Cardiac atrium fibroblast (primary cell): ENCODE results near the gene FGF19. TPM values are rescaled to one million over a fixed set of nuclear protein-coding genes. Genes with fewer than 3 reads are reported as not detected.

Experiments
- total RNA-seq: library from RNA; depleted of rRNA; stranded (reverse); fragments of >200 nt; gene quantifications from 2 replicates; pipeline ENCODE4 v1.2.3, GENCODE V29; 2015

Gene FGF19, protein sequence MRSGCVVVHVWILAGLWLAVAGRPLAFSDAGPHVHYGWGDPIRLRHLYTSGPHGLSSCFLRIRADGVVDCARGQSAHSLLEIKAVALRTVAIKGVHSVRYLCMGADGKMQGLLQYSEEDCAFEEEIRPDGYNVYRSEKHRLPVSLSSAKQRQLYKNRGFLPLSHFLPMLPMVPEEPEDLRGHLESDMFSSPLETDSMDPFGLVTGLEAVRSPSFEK
- not detected in 2 replicates for total RNA-seq

DNA sequence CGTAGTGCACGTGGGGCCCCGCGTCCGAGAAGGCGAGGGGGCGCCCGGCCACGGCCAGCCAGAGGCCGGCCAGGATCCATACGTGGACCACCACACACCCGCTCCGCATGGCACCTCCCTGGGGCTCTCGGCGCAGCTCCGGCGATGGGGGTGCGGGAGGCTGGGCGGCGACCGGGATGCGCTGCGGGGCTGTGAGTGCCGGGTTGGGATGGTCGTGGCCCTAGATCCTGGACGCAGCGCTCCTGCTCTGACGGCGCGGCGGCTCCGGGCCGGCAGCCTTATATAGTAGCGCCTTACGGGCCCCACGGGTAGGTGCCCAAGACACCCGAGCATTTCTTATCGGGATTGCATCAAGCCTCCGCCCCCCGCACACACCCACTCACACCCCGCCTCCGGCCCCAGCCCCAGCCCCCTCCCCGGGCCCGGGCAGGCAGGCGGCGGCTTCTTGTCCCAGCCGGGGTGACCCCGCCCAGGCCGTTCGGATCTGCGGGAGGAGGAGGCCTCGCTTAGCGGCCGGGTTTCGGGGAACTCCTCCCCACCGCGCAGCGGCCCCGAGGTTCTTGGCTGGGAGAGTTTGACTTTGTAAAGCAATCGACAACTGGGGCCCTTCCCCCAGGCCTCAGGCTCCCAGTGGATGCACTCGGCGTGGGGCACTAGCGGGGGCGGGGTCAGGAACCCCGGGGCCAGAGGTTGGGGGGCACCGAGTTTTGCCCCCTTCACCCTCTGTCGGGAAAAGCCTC, at the start of gene FGF19:
TSS of gene FGF19 (minus strand) at position 255 of the 740 bp plus-strand sequence. CDS start at position 109, 146 bp downstream.

GRCh38 chr11:69674886-69675714, 28.7 kb downstream of the FGF19 start, which contains the start of gene LTO1:
TSS of gene LTO1 (minus strand) at chr11:69675353. CDS start at chr11:69675239, 114 bp downstream.

Other genes with a start within 250 kb of the FGF19 start
- not detected in 2 replicates for gene LINC01488, start 222.4 kb downstream of the FGF19 start, total RNA-seq
- 69.3 and 72.6 TPM in 2 replicates for gene CCND1, start 62.9 kb downstream of the FGF19 start, total RNA-seq
- 7.0 and 19.9 TPM in 2 replicates for gene LTO1, start 28.7 kb downstream of the FGF19 start, total RNA-seq
- not detected in 2 replicates for gene FGF4, start 71.3 kb upstream of the FGF19 start, total RNA-seq
- gene FGF3, start 115.4 kb upstream of the FGF19 start, total RNA-seq: not detected in 2 replicates